Cardiac muscle cell (in vitro differentiated cells and primary cell): Measurements from ENCODE around the gene GOLT1B. TPM values are rescaled to one million over a fixed set of nuclear protein-coding genes. Genes with fewer than 3 reads are reported as not detected.

ENCODE experiments used
- DNase-seq, 2 donors: peaks; one replicate each; pipeline versions ENCODE4 v3.0.0 to v3.0.0-alpha.2; 2010 to 2017; ENCODE audit warnings: low read depth in 1 of 2, low spot score in 1 of 2
- H3K27ac ChIP-seq: fragments of 200-600 bp; sonication (generic); 2 replicates; pipeline ENCODE4 v1.5.1; 2016
- H3K27me3 ChIP-seq: fragments of 200-600 bp; sonication (generic); 2 replicates; pipeline ENCODE4 v1.6.0; 2016; ENCODE audit warnings: control low read depth
- H3K36me3 ChIP-seq: fragments of 200-600 bp; sonication (generic); 2 replicates; pipeline ENCODE4 v1.5.1; 2016; ENCODE audit warnings: control low read depth
- H3K4me1 ChIP-seq: fragments of 200-600 bp; sonication (generic); 2 replicates; pipeline ENCODE4 v1.8.1; 2017; ENCODE audit warnings: low read depth, mild to moderate bottlenecking, mixed run types
- H3K4me3 ChIP-seq: fragments of 200-600 bp; sonication (generic); 2 replicates; pipeline ENCODE4 v1.5.1; 2016; ENCODE audit warnings: mild to moderate bottlenecking
- H3K9me3 ChIP-seq: fragments of 200-600 bp; sonication (generic); 2 replicates; pipeline ENCODE4 v1.5.1; 2017; ENCODE audit warnings: low read depth, mild to moderate bottlenecking, control low read depth
- CTCF ChIP-seq: IDR thresholded peaks from 2 replicates; pipeline ENCODE4 v1.5.1; 2012; ENCODE audit warnings: low read depth, mild to moderate bottlenecking, low read length
- polyA plus RNA-seq: library from polyadenylated mRNA; unstranded; fragments of >200 nt; fragmentation: Nextera tagmentation; extraction: Ambion mirVana; gene quantifications from 2 replicates; pipeline ENCODE4 v1.2.1, GENCODE V29; 2016
- total RNA-seq: library from RNA; depleted of rRNA; stranded (reverse); fragments of >200 nt; gene quantifications from 2 replicates; pipeline ENCODE4 v1.2.3, GENCODE V29; 2016

GOLT1B gene
- total and polyA plus RNA-seq, 2 experiments from 2014 or later, result 7.9 to 18.9 TPM

GRCh38 chr12:21553329-21553675 is 51.7 kb downstream of the GOLT1B start:
- no peak overlapping the region for H3K4me3 ChIP-seq
- H3K36me3 ChIP-seq, result no peaks in the 10 kb centered on the region
- H3K27ac ChIP-seq, result no peak overlapping the region
- H3K9me3 ChIP-seq, result no peaks in the 10 kb centered on the region
- no peaks in the 10 kb centered on the region for H3K4me1 ChIP-seq
- no peak for DNase-seq
- H3K27me3 ChIP-seq, result no peaks in the 10 kb centered on the region
- no peak for TF ChIP-seq CTCF

DNA sequence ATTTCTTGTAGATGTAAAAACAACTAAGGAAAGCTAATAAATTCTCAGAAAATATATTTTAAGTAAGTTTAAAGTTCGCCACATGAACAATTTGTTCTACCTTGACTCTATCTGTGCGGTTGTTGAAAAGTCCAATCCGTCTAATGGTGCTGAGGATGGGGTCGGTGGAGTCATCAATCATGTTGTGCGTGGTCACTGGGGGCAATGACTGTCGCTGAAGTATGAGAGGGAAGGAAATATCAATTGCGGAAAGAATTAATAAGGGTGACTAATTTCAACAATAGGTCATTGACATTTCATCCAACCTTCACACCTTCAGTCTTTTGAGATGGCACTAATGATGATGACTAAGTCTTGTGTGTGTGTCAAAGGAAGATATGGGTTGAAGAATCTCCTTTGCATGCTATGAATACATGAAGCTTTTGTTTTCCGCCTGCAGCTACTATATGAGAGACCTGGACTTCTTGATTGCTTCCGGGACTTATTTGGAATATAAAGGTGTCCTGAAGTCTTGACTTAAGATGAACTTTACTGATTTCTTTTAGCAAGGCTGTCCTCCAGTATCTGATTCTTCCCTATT is 56.6 kb downstream of the GOLT1B start:
- TF ChIP-seq CTCF, result no peak
- H3K27ac ChIP-seq, result no peak overlapping the region
- H3K4me3 ChIP-seq, result no peak overlapping the region
- H3K9me3 ChIP-seq, result no peaks in the 10 kb centered on the region
- no peak for DNase-seq
- no peaks in the 10 kb centered on the region for H3K36me3 ChIP-seq
- H3K4me1 ChIP-seq, result no peaks in the 10 kb centered on the region
- H3K27me3 ChIP-seq, result no peaks in the 10 kb centered on the region

- Histone ChIP-seq H3K9me3 (no peaks in the 10 kb centered on the region), H3K36me3 (no peaks in the 10 kb centered on the region), H3K27ac (no peak overlapping the region), H3K27me3 (no peaks in the 10 kb centered on the region), H3K4me1 (no peaks in the 10 kb centered on the region), H3K4me3 (no peak overlapping the region)
- peak in 1 of 2 donors; percentile 82 for DNase-seq
- TF ChIP-seq CTCF, result no peak
These were observed 58.4 kb downstream of the GOLT1B start for GRCh38 chr12:21559855-21560569.

GRCh38 chr12:21561158-21561557 is 59.6 kb downstream of the GOLT1B start:
- no peaks in the 10 kb centered on the region for H3K27me3 ChIP-seq
- no peak for TF ChIP-seq CTCF
- H3K9me3 ChIP-seq, result no peaks in the 10 kb centered on the region
- no peaks in the 10 kb centered on the region for H3K4me1 ChIP-seq
- DNase-seq, result no peak
- H3K4me3 ChIP-seq, result no peak overlapping the region
- no peaks in the 10 kb centered on the region for H3K36me3 ChIP-seq
- no peak overlapping the region for H3K27ac ChIP-seq

- no peak for TF ChIP-seq CTCF
- Histone ChIP-seq H3K27me3 (no peaks in the 10 kb centered on the region), H3K4me3 (no peak overlapping the region), H3K27ac (no peak overlapping the region), H3K9me3 (no peaks in the 10 kb centered on the region), H3K4me1 (no peaks in the 10 kb centered on the region), H3K36me3 (no peaks in the 10 kb centered on the region)
- DNase-seq, result no peak
These were observed 61.3 kb downstream of the GOLT1B start for GRCh38 chr12:21562859-21563258.
